Upper lobe of left lung (tissue), 6 donors: ENCODE results near the gene IL1R1. TPM values are rescaled to one million over a fixed set of nuclear protein-coding genes. Genes with fewer than 3 reads are reported as not detected.

ENCODE experiments used
- ATAC-seq, 2 donors: fragments of 200-7000 bp; cut with Tn5 transposase; one replicate each; pipeline ENCODE4 v1.9.1; 2022; ENCODE audit warnings: mild to moderate bottlenecking in 2 of 2, moderate library complexity in 2 of 2; ENCODE audit not compliant: low FRiP score in 2 of 2
- DNase-seq, 2 donors: peaks; one replicate each; pipeline ENCODE4 v3.0.0-alpha.2; 2019 to 2020
- H3K27ac ChIP-seq, 4 donors: fragments of 200-600 bp; sonication (generic); one replicate each; pipeline ENCODE4 v1.5.1; 2016 to 2019
- H3K27me3 ChIP-seq, 4 donors: fragments of 200-600 bp; sonication (generic); one replicate each; pipeline ENCODE4 v1.5.1; 2017 to 2019
- H3K36me3 ChIP-seq, 4 donors: fragments of 200-600 bp; sonication (generic); one replicate each; pipeline ENCODE4 v1.5.1; 2016 to 2019
- H3K4me1 ChIP-seq, 4 donors: fragments of 200-600 bp; sonication (generic); one replicate each; pipeline ENCODE4 v1.5.1; 2018 to 2019
- H3K4me3 ChIP-seq, 4 donors: fragments of 200-600 bp; sonication (generic); one replicate each; pipeline ENCODE4 v1.5.1; 2017 to 2019; ENCODE audit warnings: mild to moderate bottlenecking in 2 of 4, moderate library complexity in 1 of 4
- H3K9me3 ChIP-seq, 4 donors: fragments of 200-600 bp; sonication (generic); one replicate each; pipeline ENCODE4 v1.5.1; 2018 to 2019
- EP300 ChIP-seq, 4 donors: sonication (generic); formaldehyde crosslinking; IDR thresholded peaks; one replicate each; pipeline ENCODE4 v1.5.1; 2017; ENCODE audit warnings: antibody characterized with exemption in 4 of 4, control low read depth in 2 of 4
- POLR2A ChIP-seq, 4 donors: fragments of 450-650 bp; IDR thresholded peaks; one replicate each; pipeline ENCODE4 v1.5.1; 2016 to 2017; ENCODE audit warnings: antibody characterized with exemption in 4 of 4, mild to moderate bottlenecking in 2 of 4
- POLR2AphosphoS5 ChIP-seq, 2 donors: sonication (generic); formaldehyde crosslinking; IDR thresholded peaks; one replicate each; pipeline ENCODE4 v1.5.1; 2017; ENCODE audit warnings: antibody characterized with exemption in 2 of 2
- WGBS, 2 donors: methylation state at CpG; one replicate each; pipeline ENCODE4 v1.1.5; 2017 to 2018; 5-methylcytosine and 5-hydroxymethylcytosine counted together
- total RNA-seq, 6 donors: library from RNA; depleted of rRNA in 4 of 6; stranded (reverse); fragments of >200 nt in 4 of 6; gene quantifications; one replicate each; pipeline versions ENCODE4 v1.1.0 to v1.2.1, GENCODE V29; 2016 to 2021
- TF ChIP-seq, protein P1 (sequence below), 6 experiments: fragments of 450-650 bp in 4 of 6; fragments of 200-600 bp in 2 of 6; sonication (generic) in 2 of 6; IDR thresholded peaks; one replicate each; pipeline ENCODE4 v1.5.1; 2016 to 2019; ENCODE audit warnings: antibody characterized with exemption in 6 of 6
- donor health status: DM: no; HTN: no; CAD: no; lungs with moderate emphysema.
- donor health status: DM: no; HTN: yes; CAD: no; lungs with severe emphysema.

Gene IL1R1
- total RNA-seq, 6 donors from 2014 or later = 48.2 to 148 (median 111) TPM

DNA sequence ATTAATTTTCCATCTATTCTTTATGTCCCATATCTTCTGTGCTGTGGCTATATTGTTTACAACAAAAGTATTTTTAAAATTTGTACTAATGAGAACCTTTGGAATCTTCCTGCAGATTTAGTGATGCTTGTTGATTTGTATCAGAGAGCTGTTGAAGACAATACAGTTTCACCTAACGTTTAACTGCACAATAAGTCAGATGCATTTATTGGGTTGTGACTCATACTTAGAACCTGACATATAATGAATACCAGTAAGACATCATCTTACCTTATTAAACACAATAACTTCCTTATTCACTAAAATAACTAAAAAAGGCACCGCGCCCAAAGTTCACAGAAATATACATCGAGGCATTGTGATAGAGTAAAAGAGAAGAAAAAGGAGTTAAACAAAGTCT is 43.8 kb upstream of the IL1R1 start:
- no peak for TF ChIP-seq POLR2AphosphoS5 (IDR thresholded peaks at IDR 0.05)
- TF ChIP-seq POLR2A (IDR thresholded peaks at IDR 0.05) = no peak
- TF ChIP-seq, protein P1, sequence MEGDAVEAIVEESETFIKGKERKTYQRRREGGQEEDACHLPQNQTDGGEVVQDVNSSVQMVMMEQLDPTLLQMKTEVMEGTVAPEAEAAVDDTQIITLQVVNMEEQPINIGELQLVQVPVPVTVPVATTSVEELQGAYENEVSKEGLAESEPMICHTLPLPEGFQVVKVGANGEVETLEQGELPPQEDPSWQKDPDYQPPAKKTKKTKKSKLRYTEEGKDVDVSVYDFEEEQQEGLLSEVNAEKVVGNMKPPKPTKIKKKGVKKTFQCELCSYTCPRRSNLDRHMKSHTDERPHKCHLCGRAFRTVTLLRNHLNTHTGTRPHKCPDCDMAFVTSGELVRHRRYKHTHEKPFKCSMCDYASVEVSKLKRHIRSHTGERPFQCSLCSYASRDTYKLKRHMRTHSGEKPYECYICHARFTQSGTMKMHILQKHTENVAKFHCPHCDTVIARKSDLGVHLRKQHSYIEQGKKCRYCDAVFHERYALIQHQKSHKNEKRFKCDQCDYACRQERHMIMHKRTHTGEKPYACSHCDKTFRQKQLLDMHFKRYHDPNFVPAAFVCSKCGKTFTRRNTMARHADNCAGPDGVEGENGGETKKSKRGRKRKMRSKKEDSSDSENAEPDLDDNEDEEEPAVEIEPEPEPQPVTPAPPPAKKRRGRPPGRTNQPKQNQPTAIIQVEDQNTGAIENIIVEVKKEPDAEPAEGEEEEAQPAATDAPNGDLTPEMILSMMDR (IDR thresholded peaks at IDR 0.05) = no peak
- no peak for TF ChIP-seq EP300 (IDR thresholded peaks at IDR 0.05)
- Histone ChIP-seq H3K9me3 (no peaks in the 10 kb centered on the region), H3K4me3 (no peak overlapping the region), H3K27me3 (no peaks in the 10 kb centered on the region), H3K4me1 (peaks cover 12 to 39% (median 18%) of the 10 kb centered on the region in 4 donors), H3K27ac (no peak overlapping the region), H3K36me3 (no peaks in the 10 kb centered on the region)
- 85 to 96% methylated on average over 4 of the region's 4 CpGs for WGBS, 2 donors
- no peak for ATAC-seq
- DNase-seq = no peak

DNA sequence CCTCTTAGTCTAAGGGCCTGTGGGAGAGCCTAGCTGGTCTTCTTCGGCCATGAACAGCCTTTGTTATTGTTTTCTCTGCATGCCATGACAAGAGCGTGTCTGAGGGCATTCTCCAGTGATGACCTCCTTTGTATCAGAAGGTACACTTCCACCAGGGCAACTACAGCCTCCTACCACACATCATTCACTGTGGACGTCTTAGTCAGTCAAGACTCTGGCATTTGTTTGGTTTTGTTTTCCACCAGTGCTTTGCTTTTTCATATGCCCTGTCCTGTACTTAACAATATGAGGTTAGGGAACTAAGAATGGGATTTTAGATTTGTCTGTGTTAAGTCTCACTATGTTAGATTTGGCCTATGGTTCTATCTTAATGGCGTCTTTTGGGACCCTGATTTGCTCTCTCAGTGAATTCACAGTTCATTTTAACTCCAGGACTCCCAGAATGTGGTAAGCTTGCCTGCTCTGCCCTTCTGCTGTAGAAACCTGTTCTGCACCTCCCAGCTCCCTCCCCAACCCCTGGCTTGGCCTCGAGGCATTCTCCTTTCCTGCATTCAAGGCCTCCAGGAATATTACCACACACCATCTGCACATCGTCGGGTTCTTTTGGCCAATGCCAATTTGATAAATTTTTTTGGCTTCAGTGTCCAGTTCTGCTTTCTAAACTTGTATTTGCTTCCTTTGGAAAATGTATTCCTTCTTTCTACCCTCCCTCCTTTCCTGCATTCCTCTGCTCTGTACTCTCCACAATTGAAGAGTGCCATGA is 42.8 kb upstream of the IL1R1 start:
- Histone ChIP-seq H3K4me3 (no peak overlapping the region), H3K9me3 (no peaks in the 10 kb centered on the region), H3K27ac (peak overlapping the region in 2 of 4 donors; percentile 13 to 35), H3K4me1 (peaks cover 8 to 37% (median 24%) of the 10 kb centered on the region in 4 donors), H3K27me3 (no peaks in the 10 kb centered on the region), H3K36me3 (no peaks in the 10 kb centered on the region)
- no peak for DNase-seq
- no peak for ATAC-seq
- 77 to 83% methylated on average over 6 to 7 of the region's 7 CpGs for WGBS, 2 donors
- TF ChIP-seq POLR2A (IDR thresholded peaks at IDR 0.05) = no peak
- TF ChIP-seq, protein P1 (IDR thresholded peaks at IDR 0.05) = no peak
- no peak for TF ChIP-seq EP300 (IDR thresholded peaks at IDR 0.05)
- no peak for TF ChIP-seq POLR2AphosphoS5 (IDR thresholded peaks at IDR 0.05)

DNA sequence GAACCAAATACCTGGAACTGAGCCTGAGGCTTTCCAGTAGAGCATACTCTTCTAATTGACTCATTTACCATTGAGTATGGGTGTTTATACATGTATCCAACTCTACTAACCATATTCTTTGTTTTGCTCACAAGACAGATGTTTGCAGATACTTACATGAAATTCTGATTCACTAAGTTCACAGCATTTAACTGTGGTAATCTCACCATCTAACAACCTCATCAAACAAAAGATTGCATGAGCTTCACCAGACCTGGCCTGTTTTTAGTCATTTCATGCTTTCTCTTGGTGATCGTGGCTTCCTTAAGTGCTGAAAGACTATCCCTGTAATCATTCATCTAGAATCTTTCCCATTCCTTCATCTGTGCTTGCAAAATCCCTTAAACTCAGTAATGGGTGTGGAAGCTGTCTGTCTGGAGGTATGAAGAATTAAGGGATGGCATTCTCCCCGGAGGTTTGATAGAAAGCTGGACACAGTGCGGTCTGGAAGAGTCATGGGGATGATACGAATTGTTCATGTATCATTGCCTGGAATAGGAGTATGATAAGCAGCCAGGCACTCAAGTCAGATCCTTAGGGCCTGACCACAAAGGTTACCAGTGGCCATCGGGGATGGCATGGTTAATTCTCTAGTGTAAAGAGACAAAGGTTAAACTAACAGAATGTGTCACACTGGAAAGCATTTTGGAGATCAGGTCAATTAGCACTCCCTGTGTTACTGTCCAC is 42.0 kb upstream of the IL1R1 start:
- peak; percentile 4 to 39 for ATAC-seq
- Histone ChIP-seq H3K36me3 (no peaks in the 10 kb centered on the region), H3K4me1 (peaks cover 6 to 34% (median 21%) of the 10 kb centered on the region in 4 donors), H3K4me3 (no peak overlapping the region), H3K27me3 (no peaks in the 10 kb centered on the region), H3K27ac (peak overlapping the region in 2 of 4 donors; percentile 13 to 35), H3K9me3 (no peaks in the 10 kb centered on the region)
- WGBS, 2 donors = 84 to 85% methylated on average over 5 of the region's 5 CpGs
- TF ChIP-seq POLR2A (IDR thresholded peaks at IDR 0.05) (no peak), EP300 (IDR thresholded peaks at IDR 0.05) (no peak), POLR2AphosphoS5 (IDR thresholded peaks at IDR 0.05) (no peak)
- TF ChIP-seq, protein P1 (IDR thresholded peaks at IDR 0.05) = no peak
- DNase-seq = no peak

DNA sequence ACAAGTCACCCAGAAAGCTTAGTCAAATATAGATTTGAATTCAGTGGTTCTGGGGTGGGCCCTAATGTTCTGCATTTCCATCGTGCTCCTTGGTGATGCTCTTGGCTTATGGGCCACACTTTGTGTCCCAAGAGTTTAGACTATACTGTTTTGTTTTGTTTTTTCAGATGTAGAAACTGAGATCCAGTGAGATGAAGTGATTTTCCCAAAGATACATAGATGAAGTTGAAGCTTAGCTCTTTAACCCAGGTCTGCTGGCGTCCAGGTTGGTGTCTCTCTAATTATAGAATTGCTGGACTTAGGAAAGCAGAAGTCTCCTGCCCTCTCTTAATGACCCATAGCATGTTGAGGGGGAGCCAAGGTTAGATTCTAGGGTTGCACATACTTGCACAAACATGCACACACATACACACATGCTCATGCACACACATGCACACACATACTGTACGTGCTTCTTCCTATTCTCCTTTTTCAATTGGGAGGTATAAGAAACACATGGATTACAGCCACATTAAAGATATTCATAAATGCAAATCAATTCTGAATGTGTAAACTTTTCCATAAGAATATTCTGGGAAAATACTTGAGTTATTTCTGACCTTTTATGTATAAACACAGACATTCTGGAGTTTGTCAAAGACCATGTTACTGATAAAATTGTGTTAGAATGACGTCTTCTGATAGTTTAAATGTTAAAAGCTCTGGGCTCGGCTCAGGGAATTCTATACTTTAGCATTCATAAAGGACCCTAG is 41.3 kb upstream of the IL1R1 start:
- no peaks in the 10 kb centered on the region for H3K36me3 ChIP-seq
- 78 to 80% methylated on average over 5 of the region's 5 CpGs for WGBS, 2 donors
- no peaks in the 10 kb centered on the region for H3K9me3 ChIP-seq
- no peak overlapping the region for H3K4me3 ChIP-seq
- no peak for DNase-seq
- TF ChIP-seq POLR2AphosphoS5 (IDR thresholded peaks at IDR 0.05) = no peak
- no peak for TF ChIP-seq POLR2A (IDR thresholded peaks at IDR 0.05)
- no peak for TF ChIP-seq EP300 (IDR thresholded peaks at IDR 0.05)
- TF ChIP-seq, protein P1 (IDR thresholded peaks at IDR 0.05) = no peak
- no peaks in the 10 kb centered on the region for H3K27me3 ChIP-seq
- H3K4me1 ChIP-seq = peaks cover 4 to 29% (median 21%) of the 10 kb centered on the region in 4 donors
- no peak for ATAC-seq
- H3K27ac ChIP-seq = peak overlapping the region in 1 of 4 donors; percentile 64
